ENCODE data around the gene YY1.
A peak's percentile ranks its signal among the peaks of the same experiment; 100 is the strongest.

YY1 gene

DNA sequence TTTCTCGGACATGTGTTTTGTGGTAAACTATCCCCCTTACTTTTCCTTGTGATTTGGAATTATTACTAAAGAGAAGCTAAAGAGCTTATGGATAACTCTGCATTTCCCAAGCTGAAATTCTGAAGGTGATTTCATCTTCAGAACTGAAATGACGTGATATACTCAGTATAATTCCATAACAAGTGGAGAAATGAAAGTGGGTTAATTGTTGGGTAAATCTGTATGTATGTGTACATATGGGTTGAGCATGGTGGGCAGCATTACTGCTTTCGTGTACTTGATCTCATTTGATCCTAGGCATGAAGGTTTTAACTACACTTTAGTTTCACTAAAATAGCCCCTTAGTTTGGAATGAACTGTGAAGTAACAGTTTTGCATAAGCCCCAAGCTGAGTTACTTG lies 4.1 kb downstream of the YY1 start:
- peaks cover 41 to 42% of the 10 kb centered on the region in 2 donors for H3K4me1 ChIP-seq (ENCODE audit: control insufficient read depth in 1 of 2, insufficient read depth in 2 of 2, low read length in 2 of 2)
- H3K9ac ChIP-seq (ENCODE audit: low read depth in 1 of 2, low read length in 2 of 2): no peak overlapping the region
- no peak overlapping the region for H3K4me3 ChIP-seq (ENCODE audit: low read depth in 1 of 2, low read length in 2 of 2)
- no peak overlapping the region for H3K27ac ChIP-seq (ENCODE audit: low read depth, low read length)
- H3K27me3 ChIP-seq (ENCODE audit: control insufficient read depth in 1 of 2, insufficient read depth in 2 of 2, low read length in 2 of 2): no peaks in the 10 kb centered on the region
- no peaks in the 10 kb centered on the region for H3K9me3 ChIP-seq (ENCODE audit: control insufficient read depth in 1 of 2, low read length in 2 of 2)
- H3K36me3 ChIP-seq (ENCODE audit: control insufficient read depth in 1 of 2, insufficient read depth in 2 of 2, low read length in 2 of 2): no peaks in the 10 kb centered on the region

DNA sequence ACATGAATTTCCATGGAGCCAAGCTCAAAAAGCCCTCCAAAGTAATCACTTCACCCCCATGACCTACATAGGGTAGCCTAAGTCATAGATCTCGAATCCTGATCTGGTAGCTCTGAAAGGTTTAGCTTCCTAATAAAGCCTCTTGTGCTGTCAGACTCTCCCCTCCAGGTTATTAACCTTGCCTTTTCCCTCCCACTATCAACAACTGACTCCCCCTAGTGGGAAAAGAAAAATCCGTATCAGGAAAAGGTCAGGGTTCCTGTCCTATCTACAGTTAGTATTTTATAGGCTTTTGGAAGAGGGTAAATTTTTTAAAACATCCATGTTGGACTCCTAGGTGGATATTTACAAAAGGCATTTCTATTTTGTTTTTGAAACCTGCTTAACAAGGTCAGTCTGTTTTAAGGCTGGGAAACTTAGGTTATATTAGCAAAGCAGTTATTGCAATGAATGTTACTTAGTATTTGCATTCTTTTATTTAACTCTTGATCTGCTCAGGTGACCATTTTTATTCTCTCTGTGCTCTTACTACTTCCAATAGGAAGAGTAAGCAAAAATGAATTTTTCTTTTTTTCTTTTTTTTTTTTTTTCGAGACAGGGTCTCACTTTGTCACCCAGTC lies 8.0 kb downstream of the YY1 start:
- no peaks in the 10 kb centered on the region for H3K36me3 ChIP-seq (ENCODE audit: control insufficient read depth in 1 of 2, insufficient read depth in 2 of 2, low read length in 2 of 2)
- peak overlapping the region; percentile 15 for H3K27ac ChIP-seq (ENCODE audit: low read depth, low read length)
- H3K4me3 ChIP-seq (ENCODE audit: low read depth in 1 of 2, low read length in 2 of 2): peak overlapping the region in 1 of 2 donors; percentile 23
- no peaks in the 10 kb centered on the region for H3K9me3 ChIP-seq (ENCODE audit: control insufficient read depth in 1 of 2, low read length in 2 of 2)
- H3K4me1 ChIP-seq (ENCODE audit: control insufficient read depth in 1 of 2, insufficient read depth in 2 of 2, low read length in 2 of 2): peaks cover 49 to 51% of the 10 kb centered on the region in 2 donors
- H3K27me3 ChIP-seq (ENCODE audit: control insufficient read depth in 1 of 2, insufficient read depth in 2 of 2, low read length in 2 of 2): no peaks in the 10 kb centered on the region
- no peak overlapping the region for H3K9ac ChIP-seq (ENCODE audit: low read depth in 1 of 2, low read length in 2 of 2)

DNA sequence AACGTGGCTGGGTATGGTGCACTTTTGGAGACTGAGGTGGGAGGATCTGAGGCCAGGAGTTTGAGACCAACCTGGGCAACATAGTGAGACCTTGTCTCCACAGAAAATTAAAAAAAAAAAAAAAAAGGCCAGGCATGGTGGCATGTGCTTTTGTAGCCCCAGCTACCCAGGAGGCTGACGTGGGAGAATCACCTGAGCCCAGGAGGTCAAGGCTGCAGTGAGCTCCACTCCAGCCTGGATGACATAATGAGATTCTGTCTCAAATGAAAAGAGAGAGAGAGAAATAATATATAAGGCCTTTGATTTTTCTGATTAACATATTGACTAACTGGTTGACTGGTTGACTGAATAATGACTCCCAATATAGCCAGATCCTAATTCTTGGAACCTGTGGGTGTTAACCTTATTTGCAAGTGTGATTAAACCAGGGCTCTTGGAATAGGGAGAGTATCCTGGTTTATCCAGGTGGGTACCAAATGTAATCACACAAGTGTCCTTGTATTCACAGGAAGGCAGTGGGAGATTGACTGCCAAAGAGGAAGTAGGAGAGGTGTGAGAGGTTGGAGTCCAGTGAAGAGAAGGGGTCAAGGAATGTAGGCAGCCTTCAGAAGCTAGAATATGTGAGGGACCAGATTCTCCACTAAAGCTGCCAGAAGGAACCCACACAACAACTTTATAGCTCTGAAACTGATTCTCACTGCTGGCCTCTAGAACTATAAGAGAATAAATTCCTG lies 12.0 kb downstream of the YY1 start:
- Histone ChIP-seq H3K36me3 (ENCODE audit: control insufficient read depth in 1 of 2, insufficient read depth in 2 of 2, low read length in 2 of 2) (no peaks in the 10 kb centered on the region), H3K9ac (ENCODE audit: low read depth in 1 of 2, low read length in 2 of 2) (no peak overlapping the region), H3K4me3 (ENCODE audit: low read depth in 1 of 2, low read length in 2 of 2) (no peak overlapping the region), H3K4me1 (ENCODE audit: control insufficient read depth in 1 of 2, insufficient read depth in 2 of 2, low read length in 2 of 2) (peaks cover 43 to 44% of the 10 kb centered on the region in 2 donors), H3K27me3 (ENCODE audit: control insufficient read depth in 1 of 2, insufficient read depth in 2 of 2, low read length in 2 of 2) (no peaks in the 10 kb centered on the region), H3K27ac (ENCODE audit: low read depth, low read length) (no peak overlapping the region), H3K9me3 (ENCODE audit: control insufficient read depth in 1 of 2, low read length in 2 of 2) (no peaks in the 10 kb centered on the region)

DNA sequence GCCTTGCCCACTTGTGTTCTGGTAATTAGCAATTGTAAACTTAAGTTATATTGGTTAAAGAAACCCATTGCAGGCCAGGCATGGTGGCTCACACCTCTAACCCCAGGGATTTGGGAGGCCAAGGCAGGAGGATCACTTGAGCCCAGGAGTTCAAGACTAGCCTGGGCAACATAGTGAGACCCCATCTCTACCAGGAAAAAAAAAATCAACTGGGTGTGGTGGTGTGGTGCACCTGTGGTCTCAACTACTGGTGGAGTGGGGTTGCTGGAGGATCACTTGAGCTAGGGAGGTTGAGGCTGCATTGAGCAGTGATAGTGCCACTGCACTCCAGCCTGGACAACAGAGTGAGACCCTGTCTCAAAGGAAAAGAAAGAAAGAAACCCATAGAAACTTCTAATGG lies 13.7 kb downstream of the YY1 start:
- Histone ChIP-seq H3K9me3 (ENCODE audit: control insufficient read depth in 1 of 2, low read length in 2 of 2) (no peaks in the 10 kb centered on the region), H3K4me1 (ENCODE audit: control insufficient read depth in 1 of 2, insufficient read depth in 2 of 2, low read length in 2 of 2) (peaks cover 26 to 27% of the 10 kb centered on the region in 2 donors), H3K36me3 (ENCODE audit: control insufficient read depth in 1 of 2, insufficient read depth in 2 of 2, low read length in 2 of 2) (no peaks in the 10 kb centered on the region), H3K4me3 (ENCODE audit: low read depth in 1 of 2, low read length in 2 of 2) (no peak overlapping the region), H3K9ac (ENCODE audit: low read depth in 1 of 2, low read length in 2 of 2) (no peak overlapping the region), H3K27me3 (ENCODE audit: control insufficient read depth in 1 of 2, insufficient read depth in 2 of 2, low read length in 2 of 2) (no peaks in the 10 kb centered on the region), H3K27ac (ENCODE audit: low read depth, low read length) (no peak overlapping the region)

DNA sequence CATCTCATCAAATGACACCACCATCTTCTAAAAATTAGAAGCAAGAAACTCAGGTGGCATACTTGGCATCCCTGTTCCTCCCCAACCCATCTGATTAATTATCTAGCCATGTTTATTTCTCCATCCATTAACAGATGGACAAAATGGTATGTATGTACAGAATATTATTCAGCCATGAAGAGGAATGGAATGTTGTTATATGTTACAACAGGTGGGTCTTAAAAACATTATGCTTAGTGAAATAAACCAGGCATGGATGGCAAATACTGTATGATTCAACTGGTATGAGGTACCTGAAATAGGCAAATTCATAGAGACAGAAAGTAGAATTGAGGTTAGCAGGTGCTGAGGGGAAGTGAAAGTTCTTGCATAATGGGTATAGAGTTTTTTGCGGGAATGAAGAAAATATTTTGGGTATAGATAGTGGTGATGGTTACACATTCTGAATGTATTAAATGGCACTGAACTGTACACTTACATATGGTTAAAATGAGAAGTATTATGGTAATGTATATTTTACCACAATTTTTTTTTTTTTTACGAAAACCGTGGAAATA lies 17.5 kb downstream of the YY1 start:
- no peak overlapping the region for H3K9ac ChIP-seq (ENCODE audit: low read depth in 1 of 2, low read length in 2 of 2)
- no peaks in the 10 kb centered on the region for H3K9me3 ChIP-seq (ENCODE audit: control insufficient read depth in 1 of 2, low read length in 2 of 2)

DNA sequence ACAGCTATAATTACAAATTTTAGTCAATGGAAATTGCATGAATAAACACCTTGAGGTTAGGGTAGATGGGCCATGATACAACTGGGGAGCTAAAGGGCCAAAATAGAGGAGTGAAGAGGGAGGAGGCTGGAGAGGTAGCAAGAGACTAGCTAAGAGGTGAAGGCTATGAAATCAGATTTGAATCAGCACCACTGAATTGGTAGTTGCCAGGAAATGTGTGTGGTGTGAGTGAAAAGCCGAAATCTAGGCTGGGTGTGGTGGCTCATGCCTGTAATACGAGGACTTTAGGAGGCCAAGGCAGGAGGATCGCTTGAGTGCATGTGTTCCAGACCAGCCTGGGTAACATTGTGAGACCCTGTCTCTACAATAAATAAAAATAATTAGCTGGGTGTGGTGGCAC lies 22.7 kb downstream of the YY1 start:
- Histone ChIP-seq H3K27ac (ENCODE audit: low read depth, low read length) (no peak overlapping the region), H3K36me3 (ENCODE audit: control insufficient read depth in 1 of 2, insufficient read depth in 2 of 2, low read length in 2 of 2) (peaks cover 4 to 18% of the 10 kb centered on the region in 2 donors), H3K4me3 (ENCODE audit: low read depth in 1 of 2, low read length in 2 of 2) (no peak overlapping the region), H3K9ac (ENCODE audit: low read depth in 1 of 2, low read length in 2 of 2) (no peak overlapping the region), H3K4me1 (ENCODE audit: control insufficient read depth in 1 of 2, insufficient read depth in 2 of 2, low read length in 2 of 2) (peaks cover 4 to 12% of the 10 kb centered on the region in 2 donors), H3K27me3 (ENCODE audit: control insufficient read depth in 1 of 2, insufficient read depth in 2 of 2, low read length in 2 of 2) (no peaks in the 10 kb centered on the region), H3K9me3 (ENCODE audit: control insufficient read depth in 1 of 2, low read length in 2 of 2) (no peaks in the 10 kb centered on the region)

More for the DNA sequence above, 17.5 kb downstream of the YY1 start:
- Histone ChIP-seq H3K4me1 (ENCODE audit: control insufficient read depth in 1 of 2, insufficient read depth in 2 of 2, low read length in 2 of 2) (peaks cover 17 to 22% of the 10 kb centered on the region in 2 donors), H3K27me3 (ENCODE audit: control insufficient read depth in 1 of 2, insufficient read depth in 2 of 2, low read length in 2 of 2) (no peaks in the 10 kb centered on the region), H3K27ac (ENCODE audit: low read depth, low read length) (no peak overlapping the region), H3K36me3 (ENCODE audit: control insufficient read depth in 1 of 2, insufficient read depth in 2 of 2, low read length in 2 of 2) (no peaks in the 10 kb centered on the region), H3K4me3 (ENCODE audit: low read depth in 1 of 2, low read length in 2 of 2) (no peak overlapping the region)

DNA sequence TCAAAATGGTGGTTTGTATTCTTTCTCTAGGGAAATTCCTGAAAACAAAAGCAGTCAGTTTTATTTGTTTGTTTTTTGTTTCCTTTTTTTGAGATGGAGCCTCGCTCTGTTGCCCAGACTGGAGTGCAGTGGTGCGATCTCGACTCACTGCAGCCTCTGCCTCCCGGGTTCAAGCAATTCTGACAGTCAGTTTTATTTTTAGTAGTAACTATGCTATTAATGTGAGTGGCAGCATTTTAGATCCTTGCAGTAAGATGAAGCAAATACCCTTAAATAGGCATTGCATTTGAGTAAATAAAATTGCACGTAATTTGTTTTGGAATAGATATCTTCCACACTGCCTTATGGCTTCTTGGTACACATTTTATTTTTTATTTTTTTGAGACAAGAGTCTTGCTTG lies 23.6 kb downstream of the YY1 start:
- Histone ChIP-seq H3K4me1 (ENCODE audit: control insufficient read depth in 1 of 2, insufficient read depth in 2 of 2, low read length in 2 of 2) (peaks cover 4 to 12% of the 10 kb centered on the region in 2 donors), H3K9me3 (ENCODE audit: control insufficient read depth in 1 of 2, low read length in 2 of 2) (no peaks in the 10 kb centered on the region), H3K9ac (ENCODE audit: low read depth in 1 of 2, low read length in 2 of 2) (no peak overlapping the region), H3K4me3 (ENCODE audit: low read depth in 1 of 2, low read length in 2 of 2) (no peak overlapping the region), H3K27ac (ENCODE audit: low read depth, low read length) (no peak overlapping the region), H3K27me3 (ENCODE audit: control insufficient read depth in 1 of 2, insufficient read depth in 2 of 2, low read length in 2 of 2) (no peaks in the 10 kb centered on the region), H3K36me3 (ENCODE audit: control insufficient read depth in 1 of 2, insufficient read depth in 2 of 2, low read length in 2 of 2) (peaks cover 4 to 18% of the 10 kb centered on the region in 2 donors)

DNA sequence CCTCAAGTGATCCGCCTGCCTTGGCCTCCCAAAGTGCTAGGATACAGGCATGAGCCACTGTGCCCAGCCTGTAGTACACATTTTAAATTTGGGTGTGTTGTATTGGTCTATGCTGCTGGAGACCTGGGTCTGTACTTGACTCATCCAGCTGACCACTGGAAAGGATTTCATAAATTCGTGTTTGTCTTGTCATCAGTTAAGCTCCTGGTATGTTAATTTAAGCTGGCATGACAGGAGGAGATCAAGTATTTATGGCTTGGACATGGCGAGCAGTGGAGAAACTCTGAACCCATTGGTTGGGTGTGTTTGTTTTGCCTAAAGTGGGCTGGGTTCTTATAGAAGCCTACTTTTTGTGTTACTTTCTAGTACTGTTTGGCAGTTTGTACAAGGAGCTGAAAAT lies 24.2 kb downstream of the YY1 start:
- Histone ChIP-seq H3K4me3 (ENCODE audit: low read depth in 1 of 2, low read length in 2 of 2) (no peak overlapping the region), H3K9me3 (ENCODE audit: control insufficient read depth in 1 of 2, low read length in 2 of 2) (no peaks in the 10 kb centered on the region), H3K36me3 (ENCODE audit: control insufficient read depth in 1 of 2, insufficient read depth in 2 of 2, low read length in 2 of 2) (peaks cover 4 to 18% of the 10 kb centered on the region in 2 donors), H3K4me1 (ENCODE audit: control insufficient read depth in 1 of 2, insufficient read depth in 2 of 2, low read length in 2 of 2) (peaks cover 7 to 15% of the 10 kb centered on the region in 2 donors), H3K27me3 (ENCODE audit: control insufficient read depth in 1 of 2, insufficient read depth in 2 of 2, low read length in 2 of 2) (no peaks in the 10 kb centered on the region), H3K9ac (ENCODE audit: low read depth in 1 of 2, low read length in 2 of 2) (no peak overlapping the region), H3K27ac (ENCODE audit: low read depth, low read length) (no peak overlapping the region)

DNA sequence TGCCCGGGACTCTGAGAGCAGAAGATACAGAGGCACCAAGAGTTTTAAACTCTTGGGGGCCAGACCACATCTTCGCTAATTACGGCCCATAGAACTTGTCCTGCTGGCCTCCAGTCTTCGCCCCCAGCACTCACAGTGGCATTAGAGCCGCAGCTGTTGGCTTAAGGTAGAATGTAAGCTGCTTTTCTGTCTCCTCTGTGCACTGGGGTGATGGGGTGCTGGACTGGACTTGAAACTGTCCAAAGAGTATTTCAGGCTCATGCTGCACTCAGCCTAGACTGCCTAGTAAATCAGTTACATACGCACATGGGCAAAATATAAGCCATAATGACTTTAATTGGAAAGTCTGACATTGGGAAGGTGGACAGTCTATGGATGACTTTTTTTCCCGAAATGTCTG lies 29.0 kb downstream of the YY1 start:
- Histone ChIP-seq H3K4me1 (ENCODE audit: control insufficient read depth in 1 of 2, insufficient read depth in 2 of 2, low read length in 2 of 2) (peaks cover 18 to 22% of the 10 kb centered on the region in 2 donors), H3K9me3 (ENCODE audit: control insufficient read depth in 1 of 2, low read length in 2 of 2) (no peaks in the 10 kb centered on the region), H3K9ac (ENCODE audit: low read depth in 1 of 2, low read length in 2 of 2) (no peak overlapping the region), H3K27ac (ENCODE audit: low read depth, low read length) (no peak overlapping the region), H3K4me3 (ENCODE audit: low read depth in 1 of 2, low read length in 2 of 2) (peak overlapping the region in 1 of 2 donors; percentile 17), H3K36me3 (ENCODE audit: control insufficient read depth in 1 of 2, insufficient read depth in 2 of 2, low read length in 2 of 2) (peaks cover 4 to 15% of the 10 kb centered on the region in 2 donors), H3K27me3 (ENCODE audit: control insufficient read depth in 1 of 2, insufficient read depth in 2 of 2, low read length in 2 of 2) (no peaks in the 10 kb centered on the region)

DNA sequence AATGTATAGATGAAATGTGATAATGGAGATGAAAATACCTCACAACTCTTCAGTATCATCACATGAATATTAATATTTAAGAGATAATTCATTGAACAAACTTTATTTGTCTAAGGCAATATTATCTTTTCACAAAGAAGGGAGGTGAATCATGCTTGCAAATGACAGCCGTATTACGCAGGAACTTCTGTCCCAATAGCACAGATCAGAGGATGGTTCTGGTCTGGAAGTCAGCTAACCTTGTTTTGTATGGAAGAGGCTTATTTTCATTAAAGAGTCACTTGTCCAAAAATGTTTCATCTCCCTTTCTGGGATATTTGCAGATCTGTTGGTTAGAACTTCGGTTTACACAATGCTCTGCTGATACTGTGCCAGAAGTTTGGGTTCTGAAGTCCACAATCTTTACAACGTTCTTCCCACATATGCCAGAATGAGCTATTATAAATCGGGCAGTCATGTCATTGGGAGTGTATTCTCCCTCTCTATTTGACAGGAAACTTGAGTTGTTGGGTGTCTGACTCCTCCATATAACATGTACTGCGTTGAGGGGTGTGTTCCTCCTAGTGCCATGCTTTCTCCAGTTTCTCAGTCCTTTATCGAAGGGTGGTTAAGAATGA lies 29.8 kb downstream of the YY1 start:
- Histone ChIP-seq H3K27me3 (ENCODE audit: control insufficient read depth in 1 of 2, insufficient read depth in 2 of 2, low read length in 2 of 2) (no peaks in the 10 kb centered on the region), H3K9ac (ENCODE audit: low read depth in 1 of 2, low read length in 2 of 2) (no peak overlapping the region), H3K27ac (ENCODE audit: low read depth, low read length) (peak overlapping the region; percentile 1), H3K4me3 (ENCODE audit: low read depth in 1 of 2, low read length in 2 of 2) (no peak overlapping the region), H3K4me1 (ENCODE audit: control insufficient read depth in 1 of 2, insufficient read depth in 2 of 2, low read length in 2 of 2) (peaks cover 18 to 22% of the 10 kb centered on the region in 2 donors), H3K36me3 (ENCODE audit: control insufficient read depth in 1 of 2, insufficient read depth in 2 of 2, low read length in 2 of 2) (peaks cover 4 to 8% of the 10 kb centered on the region in 2 donors), H3K9me3 (ENCODE audit: control insufficient read depth in 1 of 2, low read length in 2 of 2) (no peaks in the 10 kb centered on the region)
